Fibroblast of lung (primary cell): ENCODE results near the gene LRP10. TPM values are rescaled to one million over a fixed set of nuclear protein-coding genes. Genes with fewer than 3 reads are reported as not detected.

Source experiments
- DNase-seq, 2 donors: peaks; one replicate each; pipeline versions ENCODE4 v3.0.0 to v3.0.0-alpha.2; 2010; ENCODE audit warnings: low read depth in 2 of 2
- H2AFZ ChIP-seq: 2 replicates; pipeline ENCODE4 v1.5.1; 2012; ENCODE audit warnings: low read length, control low read depth, inconsistent platforms
- H3K27ac ChIP-seq: 2 replicates; pipeline ENCODE4 v1.5.1; 2011; ENCODE audit warnings: low read length, control low read depth; ENCODE audit not compliant: insufficient read depth
- H3K27me3 ChIP-seq: 2 replicates; pipeline ENCODE4 v1.5.1; 2011; ENCODE audit warnings: mild to moderate bottlenecking, low read length; ENCODE audit not compliant: control insufficient read depth, insufficient read depth
- H3K36me3 ChIP-seq: 2 replicates; pipeline ENCODE4 v1.5.1; 2011; ENCODE audit warnings: low read length; ENCODE audit not compliant: control insufficient read depth, insufficient read depth
- H3K4me1 ChIP-seq: 2 replicates; pipeline ENCODE4 v1.5.1; 2011; ENCODE audit warnings: low read length; ENCODE audit not compliant: control insufficient read depth, insufficient read depth; ENCODE audit errors: extremely low read depth
- H3K4me2 ChIP-seq: 2 replicates; pipeline ENCODE4 v1.5.1; 2011; ENCODE audit warnings: low read length, control low read depth; ENCODE audit not compliant: insufficient read depth; ENCODE audit errors: extremely low read depth
- H3K4me3 ChIP-seq, 4 experiments: fragments of 200-600 bp in 1 of 4; sonication (generic) in 1 of 4; replicated peaks in 1 of 4; 2 replicates each; pipeline ENCODE4 v1.5.1; 2011 to 2016; ENCODE audit warnings: low read length in 4 of 4, low read depth in 3 of 4, mild to moderate bottlenecking in 3 of 4, control low read depth in 2 of 4, inconsistent platforms in 1 of 4, mixed read lengths in 1 of 4; ENCODE audit not compliant: insufficient read depth in 1 of 4; ENCODE audit errors: control extremely low read depth in 1 of 4
- H3K79me2 ChIP-seq: 2 replicates; pipeline ENCODE4 v1.5.1; 2012; ENCODE audit warnings: mild to moderate bottlenecking, low read length, inconsistent platforms; ENCODE audit not compliant: control insufficient read depth, insufficient read depth
- H3K9ac ChIP-seq: 2 replicates; pipeline ENCODE4 v1.5.1; 2011; ENCODE audit warnings: mild to moderate bottlenecking, low read length, control low read depth; ENCODE audit not compliant: insufficient read depth
- H3K9me3 ChIP-seq: 2 replicates; pipeline ENCODE4 v1.5.1; 2012; ENCODE audit warnings: low read depth, low read length; ENCODE audit not compliant: control insufficient read depth, insufficient read depth
- H4K20me1 ChIP-seq: 2 replicates; pipeline ENCODE4 v1.5.1; 2011; ENCODE audit warnings: low read length; ENCODE audit not compliant: control insufficient read depth, insufficient read depth; ENCODE audit errors: extremely low read depth
- CTCF ChIP-seq, 2 donors: IDR thresholded peaks in 1 of 2; conservative IDR thresholded peaks in 1 of 2; 1 replicate in 1 of 2; 2 replicates in 1 of 2; pipeline ENCODE4 v1.5.1; 2011 to 2012; ENCODE audit warnings: low read length in 2 of 2, control low read depth in 1 of 2, inconsistent platforms in 1 of 2, low read depth in 1 of 2, mild to moderate bottlenecking in 1 of 2
- EZH2 ChIP-seq: IDR thresholded peaks from 2 replicates; pipeline ENCODE4 v1.5.1; 2012; ENCODE audit warnings: low read length, control low read depth, mild to moderate bottlenecking; ENCODE audit errors: missing control alignments
- polyA plus RNA-seq, 2 donors: library from polyadenylated mRNA; depleted of rRNA in 1 of 2; stranded (reverse) in 1 of 2; unstranded in 1 of 2; fragments of >200 nt; gene quantifications; 2 replicates each; pipeline ENCODE4 v1.2.1, GENCODE V29; 2011 to 2012; ENCODE audit warnings: missing spikeins in 1 of 2
- total RNA-seq: library from RNA; depleted of rRNA; stranded (reverse); fragments of >200 nt; gene quantifications from 2 replicates; pipeline ENCODE4 v1.2.1, GENCODE V29; 2014

Gene LRP10
- total and polyA plus RNA-seq, 2 donors (not counting 1 experiment from before 2014, with no cell fraction given), result 95.5 to 130 TPM

GRCh38 chr14:22925513-22925912 lies 54.0 kb downstream of the LRP10 start:
- H3K27ac ChIP-seq, result no peak overlapping the region
- H3K4me2 ChIP-seq, result no peak overlapping the region
- H3K4me1 ChIP-seq, result peaks cover 7% of the 10 kb centered on the region
- H3K9me3 ChIP-seq, result no peaks in the 10 kb centered on the region
- H4K20me1 ChIP-seq, result no peaks in the 10 kb centered on the region
- H3K27me3 ChIP-seq, result no peaks in the 10 kb centered on the region
- DNase-seq, result no peak
- peaks cover 16% of the 10 kb centered on the region for H3K36me3 ChIP-seq
- TF ChIP-seq EZH2, result no peak
- no peak for TF ChIP-seq CTCF (conservative IDR thresholded peaks at IDR 0.05 in 1 of 2, IDR thresholded peaks at IDR 0.05 in 1 of 2; ENCODE audit: low read depth in 1 of 2, low read length in 2 of 2)
- no peak overlapping the region for H2AFZ ChIP-seq
- H3K9ac ChIP-seq, result no peak overlapping the region
- peaks cover 18% of the 10 kb centered on the region for H3K79me2 ChIP-seq
- H3K4me3 ChIP-seq, result no peak overlapping the region

- H4K20me1 ChIP-seq, result no peaks in the 10 kb centered on the region
- H3K79me2 ChIP-seq, result peaks cover 18% of the 10 kb centered on the region
- no peaks in the 10 kb centered on the region for H3K27me3 ChIP-seq
- H3K36me3 ChIP-seq, result peaks cover 14% of the 10 kb centered on the region
- peaks cover 7% of the 10 kb centered on the region for H3K4me1 ChIP-seq
- no peak overlapping the region for H3K9ac ChIP-seq
- H3K4me3 ChIP-seq, result no peak overlapping the region
- H3K9me3 ChIP-seq, result no peaks in the 10 kb centered on the region
- no peak for TF ChIP-seq CTCF (conservative IDR thresholded peaks at IDR 0.05 in 1 of 2, IDR thresholded peaks at IDR 0.05 in 1 of 2; ENCODE audit: low read depth in 1 of 2, low read length in 2 of 2)
- no peak for TF ChIP-seq EZH2
- DNase-seq, result peak in 1 of 2 donors; percentile 41
- no peak overlapping the region for H2AFZ ChIP-seq
- H3K4me2 ChIP-seq, result no peak overlapping the region
- no peak overlapping the region for H3K27ac ChIP-seq
Observed at GRCh38 chr14:22926316-22926715, 54.8 kb downstream of the LRP10 start.

GRCh38 chr14:22928237-22929103 lies 56.9 kb downstream of the LRP10 start:
- H3K4me1 ChIP-seq, result peaks cover 7% of the 10 kb centered on the region
- H3K4me2 ChIP-seq, result peak overlapping the region; percentile 85
- peaks cover 18% of the 10 kb centered on the region for H3K79me2 ChIP-seq
- H3K27me3 ChIP-seq, result no peaks in the 10 kb centered on the region
- TF ChIP-seq EZH2, result no peak
- TF ChIP-seq CTCF (conservative IDR thresholded peaks at IDR 0.05 in 1 of 2, IDR thresholded peaks at IDR 0.05 in 1 of 2; ENCODE audit: low read depth in 1 of 2, low read length in 2 of 2), result no peak
- H3K9me3 ChIP-seq, result no peaks in the 10 kb centered on the region
- peak overlapping the region; percentile 92 for H3K9ac ChIP-seq
- H3K27ac ChIP-seq, result peak overlapping the region; percentile 92
- no peak for DNase-seq
- H2AFZ ChIP-seq, result peak overlapping the region; percentile 95
- peak overlapping the region; percentile 71 to 96 (median 94) for H3K4me3 ChIP-seq
- H4K20me1 ChIP-seq, result no peaks in the 10 kb centered on the region
- H3K36me3 ChIP-seq, result peaks cover 11% of the 10 kb centered on the region
